ENCODE results near the gene TTYH3.
"Not testable (repeated sequence)": the region's sequence is repeated elsewhere in the genome, so short reads cannot be mapped to it uniquely, and the experiment has no call there.

Gene TTYH3

GRCh38 chr7:2689951-2690705 is 58.3 kb downstream of the TTYH3 start:
- DNase-seq, result no peak

DNA sequence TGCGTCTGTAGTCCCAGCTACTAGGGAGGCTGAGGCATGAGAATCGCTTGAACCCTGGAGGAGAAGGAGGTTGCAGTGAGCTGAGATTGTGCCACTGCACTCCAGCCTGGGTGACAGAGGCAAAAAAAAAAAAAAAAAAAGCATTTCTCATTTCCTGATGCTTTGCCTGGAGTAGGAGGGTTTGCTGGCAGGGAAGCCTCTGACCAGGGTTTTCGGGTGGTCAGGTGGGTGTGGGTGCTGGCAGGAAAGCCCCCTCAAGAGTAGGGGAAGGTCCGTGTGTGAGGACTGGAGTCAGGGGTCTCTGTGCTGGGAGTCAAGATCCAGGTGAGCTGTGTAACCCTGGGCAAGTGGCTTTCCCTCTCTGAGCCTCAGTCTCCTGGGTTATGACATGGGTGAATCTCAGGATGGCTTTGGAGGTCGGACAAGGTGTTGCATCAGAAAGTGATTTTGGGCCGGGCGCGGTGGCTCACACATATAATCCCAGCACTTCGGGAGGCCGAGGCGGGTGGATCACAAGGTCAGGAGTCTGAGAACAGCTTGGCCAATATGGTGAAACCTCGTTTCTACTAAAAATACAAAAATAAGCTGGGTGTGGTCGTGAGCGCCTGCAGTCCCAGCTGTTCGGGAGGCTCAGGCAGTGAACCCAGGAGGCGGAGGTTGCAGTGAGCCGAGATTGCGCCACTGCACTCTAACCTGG is 59.4 kb downstream of the TTYH3 start:
- no peak for DNase-seq

- not testable (repeated sequence) for DNase-seq
These were observed 60.2 kb downstream of the TTYH3 start for GRCh38 chr7:2691932-2692439.

GRCh38 chr7:2692543-2692942 is 60.8 kb downstream of the TTYH3 start:
- no peak for DNase-seq

DNA sequence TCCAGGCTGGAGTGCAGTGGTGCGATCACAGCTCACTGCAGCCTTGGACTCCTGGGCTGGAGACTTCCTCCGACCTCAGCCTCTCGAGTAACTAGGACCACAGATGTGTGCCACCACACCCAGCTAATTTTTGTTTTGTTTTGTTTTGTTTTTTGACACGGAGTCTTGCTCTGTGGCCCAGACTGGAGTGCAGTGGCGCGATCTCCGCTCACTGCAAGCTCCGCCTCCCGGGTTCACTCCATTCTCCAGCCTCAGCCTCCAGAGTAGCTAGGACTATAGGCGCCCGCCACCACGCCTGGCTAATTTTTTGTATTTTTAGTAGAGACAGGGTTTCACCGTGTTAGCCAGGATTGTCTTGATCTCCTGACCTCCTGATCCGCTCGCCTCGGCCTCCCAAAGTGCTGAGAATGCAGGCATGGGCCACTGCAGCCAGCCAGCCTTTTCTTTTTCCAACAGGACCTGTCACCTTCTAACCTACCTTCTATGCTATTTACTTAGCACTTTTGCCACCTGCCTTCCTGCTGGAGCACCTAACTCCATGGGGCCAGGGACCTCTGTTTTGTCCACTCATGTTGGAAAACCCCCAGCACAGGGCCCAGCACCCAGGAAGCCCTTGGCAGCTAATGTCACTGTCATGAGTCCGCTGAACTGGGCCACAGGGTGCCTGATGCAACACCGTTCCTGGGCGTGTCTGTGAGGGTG is 61.8 kb downstream of the TTYH3 start:
- peak; percentile 28 for DNase-seq

DNA sequence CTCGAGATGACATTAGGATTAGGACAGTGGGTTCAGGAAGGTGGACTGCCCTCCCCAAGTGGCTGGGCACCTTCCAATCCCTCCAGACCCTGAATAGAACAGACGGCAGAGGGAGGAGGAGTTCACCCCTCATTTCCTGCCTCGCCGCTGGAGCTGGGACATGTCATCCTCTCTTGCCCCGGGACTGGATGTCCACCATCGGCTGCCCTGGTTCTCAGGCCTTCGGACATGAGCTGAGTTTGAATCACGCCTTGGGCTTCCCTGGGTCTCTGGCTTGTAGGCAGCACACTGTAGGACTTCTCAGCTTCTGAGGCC is 62.3 kb downstream of the TTYH3 start:
- DNase-seq, result not testable (repeated sequence)

GRCh38 chr7:2698581-2699288 is 66.9 kb downstream of the TTYH3 start:
- no peak for DNase-seq

- DNase-seq, result no peak
These were observed 67.5 kb downstream of the TTYH3 start for GRCh38 chr7:2699289-2699620.

DNA sequence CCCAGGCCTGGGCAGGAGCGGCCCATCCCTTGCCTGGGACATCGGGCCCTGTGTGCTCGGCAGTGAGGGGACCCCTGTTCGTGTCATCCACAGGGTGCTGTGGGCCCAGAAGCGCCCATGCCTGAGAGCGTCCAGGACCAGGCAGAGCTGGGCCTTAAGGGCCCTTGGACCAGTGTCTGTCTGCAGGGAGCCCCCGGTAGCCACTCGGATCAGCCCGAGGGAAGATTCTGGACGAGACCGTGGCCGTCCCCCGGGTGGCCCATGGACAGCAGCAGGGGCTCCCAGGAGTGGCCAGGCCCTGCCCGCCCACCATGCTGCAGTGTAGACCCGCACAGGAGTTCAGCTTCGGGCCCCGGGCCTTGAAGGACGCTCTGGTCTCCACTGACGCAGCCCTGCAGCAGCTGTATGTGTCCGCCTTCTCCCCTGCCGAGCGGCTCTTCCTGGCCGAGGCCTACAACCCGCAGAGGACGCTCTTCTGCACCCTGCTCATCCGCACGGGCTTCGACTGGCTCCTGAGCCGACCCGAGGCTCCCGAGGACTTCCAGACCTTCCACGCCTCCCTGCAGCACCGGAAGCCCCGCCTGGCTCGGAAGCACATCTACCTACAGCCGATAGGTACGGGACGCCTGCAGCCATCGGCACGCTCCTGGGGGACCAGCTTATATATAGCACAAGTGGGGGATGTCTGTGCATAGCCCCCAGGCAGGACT is 68.5 kb downstream of the TTYH3 start:
- DNase-seq, result no peak

DNA sequence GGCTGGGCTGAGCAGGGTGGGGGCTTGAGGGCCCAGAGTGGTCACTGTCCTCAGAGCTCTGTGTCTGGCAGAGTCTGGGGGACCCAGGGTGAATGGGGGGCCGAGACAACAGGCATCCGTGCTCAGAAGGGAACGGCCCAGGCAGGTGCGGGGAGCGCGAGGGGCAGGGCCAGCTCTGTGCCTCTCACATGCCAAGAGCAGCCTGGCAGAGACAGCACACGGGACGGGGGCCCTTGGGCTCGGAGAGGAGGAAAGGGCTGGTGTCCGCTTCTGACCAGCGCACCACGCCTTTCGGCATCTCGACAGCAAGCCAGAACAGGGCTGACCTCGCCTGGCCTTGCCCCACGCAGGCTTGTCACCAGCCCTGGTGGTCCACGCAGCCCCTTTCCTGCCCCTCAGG is 69.6 kb downstream of the TTYH3 start:
- no peak for DNase-seq

DNA sequence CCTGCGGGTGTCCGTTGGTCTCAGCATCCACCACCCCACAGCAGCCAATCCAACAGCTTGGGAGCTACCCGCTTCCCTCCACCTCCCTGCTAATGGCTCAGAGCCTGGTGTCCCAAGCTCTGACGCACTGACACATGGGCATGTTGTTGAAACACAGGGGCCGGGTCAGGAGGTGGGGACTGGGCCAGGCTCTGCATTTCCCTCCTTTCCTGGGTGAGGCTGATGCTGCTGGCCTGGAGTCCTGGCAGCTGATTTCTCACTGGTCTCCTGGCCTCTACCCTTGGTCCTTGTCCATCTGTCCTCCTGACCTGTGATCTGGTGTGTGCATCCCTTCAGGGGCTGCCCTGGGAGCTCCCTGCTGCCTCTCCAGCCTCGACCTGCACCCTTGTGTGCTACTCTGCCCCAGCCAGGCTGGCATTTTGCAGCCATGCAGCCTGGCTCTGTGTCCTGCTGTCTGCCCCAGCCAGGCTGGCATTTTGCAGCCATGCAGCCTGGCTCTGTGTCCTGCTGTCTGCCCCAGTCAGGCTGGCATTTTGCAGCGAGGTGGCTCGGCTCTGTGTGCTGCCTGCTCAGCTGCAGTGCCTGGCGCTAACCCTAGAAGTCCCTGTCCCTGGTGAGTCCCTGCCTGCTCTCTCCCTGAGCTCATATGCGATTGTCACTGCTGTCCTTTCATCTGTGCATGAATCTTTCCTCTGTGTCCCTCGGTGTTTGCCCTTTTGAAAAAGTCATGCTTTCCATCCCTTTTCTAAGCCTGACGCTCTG is 70.2 kb downstream of the TTYH3 start:
- no peak for DNase-seq

DNA sequence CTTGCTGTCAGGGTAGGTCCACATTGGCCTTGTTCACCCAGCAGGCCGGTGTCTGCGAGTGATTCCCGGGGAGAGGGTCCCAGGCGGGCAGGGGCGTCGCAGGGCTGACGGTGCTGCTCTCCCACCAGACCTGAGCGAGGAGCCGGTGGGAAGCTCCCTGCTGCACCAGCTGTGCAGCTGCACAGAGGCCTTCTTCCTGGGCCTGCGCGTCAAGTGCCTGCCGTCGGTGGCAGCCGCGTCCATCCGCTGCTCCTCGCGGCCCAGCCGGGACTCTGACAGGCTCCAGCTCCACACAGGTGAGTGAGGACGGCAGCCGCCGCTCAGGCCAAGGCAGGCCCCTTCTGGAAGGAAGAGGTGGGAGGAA is 70.8 kb downstream of the TTYH3 start:
- no peak for DNase-seq

- DNase-seq, result no peak
These were observed 73.7 kb downstream of the TTYH3 start for GRCh38 chr7:2705371-2706096.

DNA sequence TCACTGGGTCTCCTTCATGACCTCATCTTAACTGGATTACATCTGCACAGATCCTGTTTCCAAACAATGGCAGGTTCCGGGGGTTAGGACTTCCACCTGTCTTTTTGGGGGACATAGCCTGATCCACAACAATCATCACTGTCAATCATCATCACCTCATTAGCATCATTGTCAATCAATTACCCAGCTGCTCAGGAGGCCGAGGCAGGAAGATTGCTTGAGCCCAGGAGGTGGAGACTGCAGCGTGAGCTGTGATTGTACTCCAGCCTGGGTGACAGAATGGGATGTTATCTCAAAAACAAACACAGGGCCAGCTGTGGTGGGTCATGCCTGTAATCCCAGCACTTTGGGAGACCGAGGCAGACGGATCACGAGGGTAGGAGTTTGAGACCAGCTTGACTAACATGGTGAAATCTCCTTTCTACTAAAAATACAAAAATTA is 74.9 kb downstream of the TTYH3 start:
- DNase-seq, result no peak

DNA sequence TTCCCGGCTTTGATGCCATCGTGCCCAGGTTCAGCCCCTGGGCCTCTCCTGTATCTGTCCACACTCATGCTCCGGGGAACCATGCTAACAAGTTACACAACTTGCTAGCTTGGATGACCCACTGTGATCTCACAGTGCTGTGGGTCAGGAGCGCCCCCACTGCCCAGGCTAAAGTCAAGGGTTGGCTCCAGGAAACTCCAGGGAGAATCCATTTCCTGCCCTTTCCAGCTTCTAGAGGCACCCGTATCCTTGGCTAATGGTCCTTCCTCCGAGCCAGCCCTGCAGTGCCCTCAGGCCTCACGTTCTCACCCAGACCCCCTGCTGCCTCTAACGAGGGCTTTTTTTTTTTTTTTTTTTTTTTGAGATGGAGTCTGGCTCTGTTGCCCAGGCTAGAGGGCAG is 75.7 kb downstream of the TTYH3 start:
- no peak for DNase-seq

DNA sequence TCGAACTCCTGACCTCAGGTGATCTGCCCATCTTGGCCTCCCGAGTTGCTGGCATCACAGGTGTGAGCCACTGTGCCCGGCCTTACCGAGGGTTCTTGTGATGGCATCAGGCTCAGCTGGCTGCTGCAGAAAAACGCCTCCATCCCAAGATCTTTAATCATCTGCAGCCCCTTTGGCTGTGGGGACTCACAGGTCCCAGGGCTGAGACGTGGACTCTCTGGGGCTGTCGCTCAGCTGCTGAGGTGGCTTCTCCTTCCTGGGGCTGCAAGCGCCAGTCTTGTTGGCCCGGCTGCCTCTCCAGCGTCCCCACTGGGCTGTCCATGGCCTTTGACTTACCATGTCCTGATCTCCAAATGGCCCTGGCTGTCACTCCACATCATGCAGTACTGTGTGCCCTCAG is 76.3 kb downstream of the TTYH3 start:
- no peak for DNase-seq

DNA sequence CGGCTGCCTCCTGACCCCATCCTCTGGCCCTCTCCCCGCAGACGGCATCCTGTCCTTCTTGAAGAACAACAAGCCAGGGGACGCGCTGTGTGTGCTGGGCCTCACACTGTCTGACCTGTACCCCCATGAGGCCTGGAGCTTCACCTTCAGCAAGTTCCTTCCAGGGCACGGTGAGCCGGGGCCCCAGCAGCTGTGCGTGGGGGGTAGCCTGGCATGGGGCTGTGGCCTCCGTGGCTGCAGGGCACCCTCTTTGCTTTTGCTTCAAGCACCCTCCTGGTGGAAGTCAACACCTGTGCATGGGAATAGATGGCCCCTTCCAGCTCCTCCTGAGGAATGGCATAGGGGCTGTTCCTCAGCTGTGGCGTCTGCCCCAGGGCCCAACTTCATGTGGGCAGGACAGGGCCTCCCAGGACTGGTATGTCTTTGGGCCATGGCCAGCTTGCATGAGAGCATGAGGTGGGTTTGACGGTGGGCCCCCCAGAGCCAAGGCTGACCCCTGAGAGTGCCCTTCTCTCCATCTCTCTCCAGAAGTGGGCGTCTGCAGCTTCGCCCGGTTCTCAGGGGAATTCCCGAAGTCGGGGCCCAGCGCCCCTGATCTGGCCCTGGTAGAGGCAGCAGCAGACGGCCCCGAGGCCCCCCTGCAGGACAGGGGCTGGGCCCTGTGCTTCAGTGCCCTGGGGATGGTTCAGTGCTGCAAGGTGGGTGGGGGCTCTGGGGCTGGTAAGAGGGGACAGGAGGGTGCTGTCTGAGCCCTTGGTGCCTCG is 76.9 kb downstream of the TTYH3 start:
- no peak for DNase-seq

DNA sequence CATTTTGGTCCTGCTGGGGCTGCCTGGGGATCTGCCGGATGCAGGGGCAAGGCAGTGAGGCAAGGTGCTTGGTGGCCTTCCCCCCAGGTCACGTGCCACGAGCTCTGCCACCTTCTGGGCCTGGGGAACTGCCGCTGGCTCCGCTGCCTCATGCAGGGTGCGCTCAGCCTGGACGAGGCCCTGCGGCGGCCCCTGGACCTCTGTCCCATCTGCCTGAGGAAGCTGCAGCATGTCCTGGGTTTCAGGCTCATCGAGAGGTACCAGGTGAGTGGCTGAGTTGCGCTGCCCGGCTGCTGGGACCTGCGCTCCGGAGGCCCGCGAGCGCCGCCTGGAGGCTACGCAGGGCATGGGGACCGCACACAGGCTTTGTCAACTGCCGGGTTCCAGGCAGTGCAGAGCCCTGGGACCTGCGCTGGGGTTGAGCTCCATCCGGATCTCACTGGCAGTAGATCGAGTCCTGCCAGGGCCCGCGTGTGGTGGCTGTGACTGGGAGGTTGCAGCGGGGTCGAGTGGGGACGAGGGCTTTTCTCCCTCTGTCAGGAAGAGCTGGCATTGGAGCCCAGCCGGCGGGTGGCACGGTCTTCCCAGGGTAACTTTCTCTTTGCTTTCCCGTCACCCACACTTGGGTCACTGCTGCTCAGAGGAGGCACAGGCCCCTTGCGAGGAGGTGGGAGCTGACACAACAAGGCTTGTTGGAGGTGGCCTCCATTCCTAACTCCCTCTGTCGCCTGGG is 77.9 kb downstream of the TTYH3 start:
- DNase-seq, result no peak

- no peak for DNase-seq
These were observed 78.5 kb downstream of the TTYH3 start for GRCh38 chr7:2710286-2710655.

All from NCI-H510A (cell line).